GM21619 (cell line): ENCODE measurements around the gene FHAD1.

Experiments
- ATAC-seq: cut with Tn5 transposase; IDR thresholded peaks from one replicate; pipeline ENCODE4 v1.9.1; 2021; ENCODE audit not compliant: unreplicated experiment

The FHAD1 gene

DNA sequence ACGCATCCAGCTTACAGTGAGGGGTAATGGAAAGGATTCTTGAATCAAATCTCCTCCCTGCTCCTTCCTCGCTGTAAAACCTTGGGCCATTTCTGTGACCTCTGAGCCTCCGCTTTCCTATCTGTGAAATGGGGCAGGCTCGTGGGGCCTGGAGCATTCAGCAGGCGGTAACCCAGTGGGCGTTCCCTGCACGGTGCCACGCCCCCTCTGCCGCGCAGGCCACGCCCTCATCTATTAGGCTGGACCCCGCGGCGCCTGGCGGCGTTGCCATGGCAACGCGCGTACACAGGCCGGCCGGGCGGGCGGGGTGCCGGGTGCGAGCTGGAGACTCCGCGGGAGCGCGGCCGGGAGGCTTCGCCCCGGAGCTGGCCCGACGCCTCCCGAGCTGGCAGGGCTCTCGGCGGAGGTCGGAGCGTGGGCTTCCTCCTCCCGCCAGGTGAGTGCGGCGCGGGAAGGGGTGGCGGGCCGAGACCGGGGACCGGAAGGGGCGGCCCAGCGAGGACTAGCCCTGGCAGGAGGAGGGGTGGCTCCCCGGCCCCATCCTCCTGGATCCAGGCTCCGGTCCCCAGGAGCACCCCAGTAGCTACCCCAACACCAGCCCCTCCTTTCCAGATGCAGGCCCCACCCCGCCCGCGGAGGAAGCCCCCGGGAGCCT lies at the start of gene FHAD1:
Gene FHAD1 (plus strand): TSS at position 264 of the 655 bp plus-strand sequence. CDS start 4,562 bp downstream, outside the sequence.
- ATAC-seq, result no peak

DNA sequence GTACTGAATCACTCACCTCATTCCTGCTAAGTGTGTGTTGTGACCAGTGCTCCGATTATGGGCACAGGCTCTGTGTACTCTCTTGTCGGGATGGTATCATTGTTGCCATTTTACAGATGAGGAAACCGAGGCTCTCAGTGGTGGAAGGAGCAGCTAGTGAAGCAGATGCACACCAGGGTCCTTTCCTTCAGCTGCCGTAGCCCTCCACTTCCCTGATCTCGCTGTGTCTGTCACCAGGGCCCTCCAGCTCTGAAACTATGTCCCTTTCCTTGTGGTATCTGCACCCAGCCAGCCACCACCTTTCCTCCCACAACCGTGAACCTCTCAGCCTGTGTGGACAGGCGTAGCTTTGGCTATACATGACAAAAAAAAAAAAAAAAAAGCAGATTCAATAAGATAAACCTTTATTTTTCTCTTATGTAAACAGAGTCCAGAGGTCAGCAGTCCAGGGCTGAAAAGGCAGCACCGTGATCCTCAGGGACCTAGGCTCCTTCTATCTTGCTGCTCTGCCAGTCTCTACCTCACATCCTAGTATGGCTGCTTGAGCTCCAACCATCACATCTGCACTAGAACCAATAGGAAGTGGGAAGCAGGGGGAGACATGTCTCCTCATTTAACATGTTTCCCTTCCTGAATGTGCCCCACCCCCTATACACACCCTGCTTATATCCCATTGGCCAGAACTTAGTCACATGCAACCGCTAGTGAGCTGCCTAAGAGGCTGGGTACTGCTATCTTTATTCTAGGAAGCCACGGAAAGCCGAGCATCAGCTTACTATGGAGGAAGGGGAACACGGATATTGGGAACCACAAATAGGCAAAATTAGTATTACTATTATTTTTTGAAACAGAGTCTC lies 49.2 kb upstream of the FHAD1 start:
- no peak for ATAC-seq

DNA sequence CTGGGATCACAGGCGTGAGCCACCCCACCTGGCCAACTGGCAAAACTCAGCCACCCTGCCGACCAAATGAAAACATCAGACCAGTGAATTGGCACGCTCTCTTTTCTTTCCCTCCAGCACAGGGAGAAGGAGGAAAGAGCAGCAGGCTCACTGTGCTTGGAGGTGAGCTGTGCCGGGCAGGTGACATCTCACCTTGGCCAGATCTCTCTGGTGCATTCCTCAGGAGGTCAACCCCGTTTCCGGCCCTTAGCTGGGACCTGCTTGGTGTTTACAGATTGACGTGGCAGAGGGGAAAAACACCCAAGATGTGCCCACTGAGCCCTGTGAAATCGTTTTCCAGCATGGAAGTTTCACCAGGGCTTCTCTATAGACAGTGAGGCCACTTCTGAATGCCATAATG lies 48.3 kb upstream of the FHAD1 start:
- ATAC-seq, result no peak

DNA sequence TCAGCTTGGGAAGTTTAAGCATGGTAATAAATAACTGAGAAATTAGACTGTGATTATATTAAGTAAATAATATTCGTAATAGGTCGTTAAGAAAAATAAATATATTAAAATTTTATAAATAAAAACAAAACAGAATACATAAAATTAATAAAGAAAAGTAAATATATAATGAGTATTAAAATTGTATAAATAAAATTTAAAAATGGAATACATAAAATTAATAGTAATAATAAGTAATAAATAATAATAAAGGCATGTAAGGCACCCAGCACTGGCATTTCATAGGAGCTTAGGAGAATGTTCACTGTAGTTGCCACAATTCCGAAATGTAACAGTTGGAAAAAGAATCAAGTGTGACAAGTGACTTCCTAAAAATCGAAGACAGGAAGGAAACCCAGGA lies 45.8 kb upstream of the FHAD1 start:
- no peak for ATAC-seq

DNA sequence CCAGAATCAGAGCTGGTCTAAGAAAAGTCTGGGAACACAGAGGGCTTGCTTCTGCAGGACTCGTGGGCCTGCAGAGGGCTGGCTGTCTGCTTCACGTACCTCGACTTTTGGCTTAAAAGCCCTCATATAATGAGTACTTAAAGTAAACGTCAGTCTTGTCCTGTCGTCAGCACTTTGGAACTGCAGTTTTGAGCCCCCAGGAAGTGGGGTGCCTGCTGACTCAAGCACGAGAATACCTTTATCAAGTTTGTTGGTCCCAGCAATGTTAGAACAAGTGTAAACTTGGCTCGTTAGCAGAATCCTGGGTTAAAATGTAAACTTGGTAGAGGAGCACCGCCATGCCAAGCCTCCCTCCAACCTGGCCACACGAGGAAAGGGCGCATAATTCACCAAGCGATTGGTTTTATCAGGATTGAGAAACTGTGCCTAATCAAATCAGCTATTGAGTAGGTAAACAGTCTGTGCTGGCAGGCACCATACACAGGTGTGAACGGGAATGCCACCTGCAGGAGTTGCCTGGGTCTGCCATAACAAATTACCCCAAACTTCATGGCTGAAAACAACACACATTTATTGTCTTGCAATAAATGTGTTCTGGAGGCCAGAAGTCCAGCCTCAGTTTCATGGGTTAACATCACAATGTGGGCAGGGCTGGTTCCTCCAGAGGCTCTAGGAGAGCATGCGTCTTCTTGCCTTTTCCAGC lies 45.0 kb upstream of the FHAD1 start:
- ATAC-seq, result no peak

DNA sequence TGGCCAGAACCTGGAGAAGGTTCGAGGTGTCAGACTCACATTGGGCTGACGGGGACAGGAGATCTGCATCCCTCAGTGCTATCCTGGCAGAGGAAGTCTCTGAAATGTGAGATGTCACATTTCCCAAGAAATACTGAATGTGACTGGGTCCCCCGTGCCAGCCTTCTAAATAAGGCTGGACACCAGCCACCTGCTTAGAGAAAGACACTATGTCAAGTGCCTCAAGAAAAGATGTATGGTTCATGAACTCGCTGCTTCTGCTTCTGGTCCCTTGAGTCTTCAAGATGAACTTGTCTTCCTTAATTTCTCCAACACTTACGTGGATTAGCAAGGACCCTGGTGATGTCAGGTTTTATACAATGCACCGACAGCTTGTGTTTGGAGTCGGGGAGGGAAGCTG lies 42.1 kb upstream of the FHAD1 start:
- no peak for ATAC-seq

DNA sequence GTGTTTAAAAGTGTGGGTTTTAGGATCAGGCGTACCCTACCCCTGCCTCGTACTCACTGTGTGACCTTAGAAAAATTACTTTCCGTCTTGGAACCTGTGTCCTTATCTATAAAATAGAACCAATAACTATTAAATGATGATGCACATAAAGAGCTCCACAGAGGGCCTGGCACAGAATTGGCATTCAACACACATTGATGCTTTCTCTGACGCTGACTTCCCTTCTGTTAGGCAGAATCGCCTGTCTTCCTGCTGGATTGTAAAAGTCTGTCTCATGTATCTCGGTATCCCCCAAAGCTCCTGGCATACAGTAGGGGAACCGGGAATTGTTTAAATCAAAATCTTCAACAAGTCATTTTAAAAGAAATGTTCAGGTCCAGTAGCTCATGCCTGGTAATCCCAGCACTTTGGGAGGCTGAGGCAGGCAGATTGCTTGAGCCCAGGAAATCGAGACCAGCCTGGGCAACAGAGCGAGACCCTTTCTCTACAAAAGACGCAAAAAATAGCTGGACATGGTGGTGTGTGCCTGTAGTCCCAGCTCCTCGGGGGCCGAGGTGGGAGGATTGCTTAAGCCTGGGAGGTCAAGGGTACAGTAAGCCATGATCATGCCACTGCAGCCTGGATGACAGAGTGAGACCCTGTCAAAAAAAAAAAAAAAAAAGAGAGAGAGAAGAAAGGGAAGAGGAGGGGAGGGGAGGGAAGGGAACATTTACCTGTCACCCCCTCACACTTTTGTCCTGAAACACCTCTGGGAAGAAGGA lies 41.3 kb upstream of the FHAD1 start:
- ATAC-seq, result no peak

DNA sequence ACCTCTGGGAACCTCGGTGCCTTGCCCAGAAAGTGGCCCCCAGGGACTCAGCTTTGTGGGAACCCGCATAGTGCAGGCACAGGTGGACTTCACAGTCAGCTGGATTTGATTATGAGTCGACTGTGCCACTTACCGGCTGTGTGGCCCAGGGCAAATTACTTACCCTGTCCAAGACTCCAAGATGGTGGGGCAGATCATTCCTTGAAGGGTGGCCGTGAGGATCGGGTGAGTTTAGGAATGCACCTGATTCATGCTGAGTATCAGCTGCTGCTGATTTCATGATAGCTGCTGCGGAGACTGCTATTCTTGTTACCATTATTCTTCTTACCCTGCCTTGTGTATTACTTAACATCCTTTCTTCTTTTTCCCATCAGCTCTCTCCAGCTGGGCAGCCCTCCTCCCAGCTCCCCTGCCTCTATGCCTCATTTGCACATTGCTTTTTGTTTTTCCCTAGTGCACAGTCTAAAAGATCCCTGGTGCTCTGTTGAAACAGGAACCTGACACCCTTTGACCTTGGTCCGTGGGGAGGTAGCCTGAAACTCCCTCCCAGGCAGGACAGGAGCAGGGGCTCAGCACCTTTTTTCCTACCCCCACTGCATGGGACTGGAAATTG lies 40.5 kb upstream of the FHAD1 start:
- no peak for ATAC-seq

DNA sequence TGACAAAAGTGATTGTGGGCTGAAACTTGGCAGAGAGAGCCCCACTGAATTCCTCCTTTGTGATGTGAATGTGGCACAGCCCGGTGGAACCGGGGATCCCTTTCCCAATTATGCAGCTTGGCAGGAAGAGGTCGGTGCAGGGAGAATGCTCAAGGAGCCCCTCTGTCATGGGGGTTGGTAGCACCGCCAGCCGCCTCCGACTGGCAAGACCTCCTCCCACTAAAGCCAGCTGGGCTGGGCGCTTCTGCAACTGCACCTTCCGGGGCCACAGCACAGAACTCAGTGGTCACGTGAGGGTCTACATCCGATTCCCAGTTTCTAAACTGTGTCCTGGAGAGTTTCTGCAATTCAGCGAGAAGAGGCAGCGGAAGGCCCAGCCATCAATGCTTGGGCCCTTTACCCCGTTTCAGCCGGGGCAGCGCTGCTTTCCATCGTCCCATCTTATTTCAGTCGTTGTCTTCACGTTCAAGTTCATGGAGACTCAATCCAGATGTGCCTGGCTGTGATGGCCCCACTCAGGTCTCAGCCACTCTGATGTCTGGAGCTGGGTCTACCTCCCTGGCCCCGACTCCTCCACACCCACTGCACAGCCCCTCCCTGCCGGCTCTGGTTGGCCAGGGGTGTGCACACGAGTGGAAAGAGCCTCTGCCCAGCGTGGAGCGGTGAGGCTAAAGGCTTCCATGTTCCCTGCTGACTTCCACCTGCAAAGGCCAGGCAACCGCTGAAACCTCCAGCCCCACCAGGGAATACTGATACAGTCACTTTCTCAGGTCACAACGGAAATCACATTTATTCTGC lies 39.8 kb upstream of the FHAD1 start:
- no peak for ATAC-seq

DNA sequence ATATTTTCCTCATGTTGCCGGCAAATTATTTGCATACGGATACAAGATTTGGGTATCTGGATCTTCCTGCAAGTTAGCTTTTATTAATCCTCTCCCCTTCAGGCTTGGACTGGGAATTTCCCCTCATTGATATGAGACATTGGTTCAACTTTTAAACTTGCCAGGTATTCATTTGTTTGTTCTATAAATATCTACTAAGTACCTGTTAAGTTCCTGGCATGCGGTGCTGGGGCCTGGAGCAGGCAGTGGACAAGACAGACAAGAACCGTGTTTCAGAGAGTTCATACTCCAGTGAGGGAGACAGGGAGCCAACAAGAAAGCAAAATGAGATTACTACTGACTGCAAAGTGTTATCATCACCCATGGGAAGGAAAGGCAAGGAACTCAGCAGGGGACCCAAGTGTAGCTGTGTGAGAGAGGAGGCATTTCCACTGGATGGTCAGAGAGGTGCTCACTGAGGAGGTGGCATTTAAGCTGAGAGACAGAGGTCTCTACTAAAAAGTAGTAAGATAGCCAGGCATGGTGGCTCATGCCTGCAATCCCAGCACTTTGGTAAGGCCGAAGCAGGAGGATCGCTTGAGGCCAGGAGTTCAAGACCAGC lies 39.1 kb upstream of the FHAD1 start:
- no peak for ATAC-seq

DNA sequence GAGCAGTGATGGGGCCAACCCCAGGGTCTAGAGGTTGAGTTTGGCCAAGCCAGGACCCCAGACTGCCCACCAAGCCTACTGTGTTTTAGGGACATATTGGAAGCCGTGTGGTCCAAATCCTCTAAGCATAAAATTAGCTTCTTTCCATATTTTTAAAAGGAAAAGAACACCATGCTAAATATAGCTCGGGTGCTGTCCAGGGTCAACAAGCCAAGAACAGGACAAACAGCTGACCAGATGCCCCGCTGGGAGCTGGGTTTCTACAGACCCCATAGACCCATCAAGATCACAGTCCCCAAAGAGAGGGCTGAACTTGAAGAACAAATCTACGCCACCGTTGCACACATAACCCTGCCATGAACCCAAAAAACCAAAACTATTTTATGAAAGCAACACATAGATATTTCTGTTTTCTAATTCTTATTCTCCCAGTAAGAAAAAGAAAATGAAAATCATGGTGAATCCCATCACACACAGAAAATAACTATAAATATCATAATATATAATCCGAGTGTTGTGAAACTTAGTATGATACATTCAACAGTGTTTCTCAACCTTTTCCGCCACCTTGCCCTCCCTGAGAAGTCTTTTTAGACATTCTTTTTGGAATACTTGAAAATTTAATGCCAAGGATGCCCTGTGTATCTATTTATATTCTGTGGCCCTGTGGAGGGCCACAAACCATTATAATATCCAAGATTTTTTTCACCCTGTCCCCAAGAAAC lies 36.2 kb upstream of the FHAD1 start:
- ATAC-seq, result no peak

DNA sequence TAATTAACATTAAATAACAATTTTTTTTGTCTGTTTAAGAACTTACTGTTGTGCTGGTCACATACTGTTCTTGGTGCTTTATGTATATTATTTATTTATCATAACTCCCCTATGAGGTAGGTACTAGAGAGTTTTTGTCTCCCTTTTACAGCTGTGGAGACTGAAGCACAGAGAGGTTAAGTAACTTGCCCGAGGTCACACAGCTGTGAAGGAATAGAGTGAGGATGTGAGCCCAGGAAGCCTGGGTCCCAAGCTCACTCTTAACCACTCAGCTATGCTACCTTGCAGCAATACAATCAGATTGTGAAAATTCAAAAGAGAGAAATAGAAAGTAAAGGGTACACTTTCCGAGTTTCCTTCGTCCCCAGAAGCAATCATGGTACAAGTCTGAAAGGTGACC lies 35.6 kb upstream of the FHAD1 start:
- ATAC-seq, result no peak

DNA sequence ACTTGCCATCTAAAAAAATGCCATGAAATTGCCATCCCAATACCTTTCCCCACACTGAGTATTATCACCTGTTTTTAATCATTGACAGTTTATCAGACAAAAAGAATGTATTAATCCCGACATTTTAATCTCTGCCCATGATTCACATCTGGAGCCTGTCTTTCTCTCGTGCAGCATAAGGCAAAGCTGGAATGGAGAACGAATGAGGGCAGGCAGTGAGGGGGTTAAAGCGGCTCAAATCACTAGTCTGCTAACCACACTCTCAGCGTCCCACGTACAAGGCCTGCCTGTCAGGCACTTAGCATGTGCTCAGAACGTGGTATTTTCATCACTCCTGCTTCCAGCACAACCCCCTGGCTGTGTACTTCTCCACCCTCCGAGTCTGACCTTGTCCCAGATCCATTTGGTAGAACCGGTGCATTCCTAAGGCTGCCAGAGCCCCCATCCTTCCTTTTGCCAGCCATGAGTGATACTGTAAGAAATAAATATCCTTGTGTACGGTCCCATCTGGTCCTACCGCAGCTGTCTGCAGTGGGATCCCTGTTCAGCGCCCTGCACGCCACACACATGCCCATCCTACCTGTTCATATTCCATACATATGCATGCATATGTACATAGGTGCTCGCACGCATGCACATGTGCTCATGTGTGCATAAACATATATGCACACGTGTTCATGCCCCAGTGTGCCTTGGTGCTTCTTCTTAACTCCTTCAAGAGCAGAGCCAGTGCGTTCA lies 34.6 kb upstream of the FHAD1 start:
- ATAC-seq, result no peak

DNA sequence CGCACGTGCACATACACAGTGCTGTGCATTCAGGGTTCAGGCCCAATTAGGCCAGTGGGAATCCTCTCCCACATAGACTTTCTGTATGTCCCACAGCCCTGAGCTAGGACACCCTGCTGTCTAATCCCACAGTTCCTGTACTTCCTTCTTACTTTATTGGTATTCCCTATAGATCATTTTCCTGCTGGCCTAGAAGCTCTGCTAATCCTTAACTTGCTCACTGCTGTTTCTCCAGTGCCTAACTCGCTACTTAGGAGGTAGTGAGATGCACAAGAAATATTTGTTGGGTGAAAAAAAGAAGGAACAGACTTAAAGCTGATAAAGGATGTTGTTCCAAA lies 34.1 kb upstream of the FHAD1 start:
- no peak for ATAC-seq

DNA sequence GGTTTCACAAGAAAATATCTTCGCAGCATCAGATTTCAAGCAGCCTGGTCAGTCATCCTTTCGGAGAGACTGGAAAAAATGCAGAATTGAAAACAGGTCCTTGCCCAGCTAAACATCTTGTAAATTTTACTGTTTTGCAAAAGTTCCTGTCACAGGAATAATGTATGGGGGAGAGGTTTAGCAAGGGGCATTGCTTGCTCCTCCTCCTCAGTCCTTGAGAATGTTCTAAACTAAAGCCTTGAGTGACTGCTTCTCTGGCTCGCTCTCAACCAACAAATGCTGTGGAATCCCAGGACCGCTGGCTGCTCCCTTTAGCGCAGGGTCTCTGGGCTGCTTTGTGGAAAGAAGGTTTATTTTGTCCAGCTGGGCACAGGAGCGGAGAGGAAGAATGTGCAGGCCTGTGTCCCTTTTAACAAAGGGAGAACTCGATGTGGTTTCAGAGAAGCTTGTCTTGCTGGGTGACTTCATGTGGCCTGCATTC lies 33.6 kb upstream of the FHAD1 start:
- ATAC-seq, result no peak

DNA sequence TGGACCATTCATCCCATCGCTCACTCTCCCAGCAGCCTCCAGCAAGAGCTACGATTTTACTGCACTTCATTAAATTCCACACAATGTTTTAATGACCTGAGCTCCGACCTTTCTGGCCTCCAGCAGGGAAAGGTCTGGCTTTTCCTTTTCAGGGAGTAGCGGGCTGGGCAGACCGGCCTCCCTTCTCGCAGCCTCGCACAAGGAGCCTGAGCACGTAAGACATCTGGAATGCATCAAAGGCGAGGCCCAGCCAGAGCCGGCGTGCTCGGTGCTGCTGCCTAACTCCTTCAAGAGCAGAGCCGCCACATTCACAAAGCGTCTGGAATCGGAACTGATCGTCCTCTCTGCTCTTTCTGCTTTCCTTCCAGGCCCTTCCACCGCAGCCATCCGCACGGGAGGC lies 32.5 kb upstream of the FHAD1 start:
- ATAC-seq, result no peak

DNA sequence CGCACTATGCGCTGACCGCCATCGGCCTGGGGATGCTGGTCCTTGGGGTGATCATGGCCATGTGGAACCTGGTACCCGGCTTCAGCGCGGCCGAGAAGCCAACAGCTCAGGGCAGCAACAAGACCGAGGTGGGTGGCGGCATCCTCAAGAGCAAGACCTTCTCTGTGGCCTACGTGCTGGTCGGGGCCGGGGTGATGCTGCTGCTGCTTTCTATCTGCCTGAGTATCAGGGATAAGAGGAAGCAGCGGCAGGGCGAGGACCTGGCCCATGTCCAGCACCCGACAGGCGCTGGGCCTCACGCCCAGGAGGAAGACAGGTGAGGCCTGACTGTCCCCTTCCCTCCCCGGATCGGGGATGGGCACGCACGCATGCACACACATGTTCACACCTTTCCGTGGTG lies 31.9 kb upstream of the FHAD1 start:
- ATAC-seq, result no peak

DNA sequence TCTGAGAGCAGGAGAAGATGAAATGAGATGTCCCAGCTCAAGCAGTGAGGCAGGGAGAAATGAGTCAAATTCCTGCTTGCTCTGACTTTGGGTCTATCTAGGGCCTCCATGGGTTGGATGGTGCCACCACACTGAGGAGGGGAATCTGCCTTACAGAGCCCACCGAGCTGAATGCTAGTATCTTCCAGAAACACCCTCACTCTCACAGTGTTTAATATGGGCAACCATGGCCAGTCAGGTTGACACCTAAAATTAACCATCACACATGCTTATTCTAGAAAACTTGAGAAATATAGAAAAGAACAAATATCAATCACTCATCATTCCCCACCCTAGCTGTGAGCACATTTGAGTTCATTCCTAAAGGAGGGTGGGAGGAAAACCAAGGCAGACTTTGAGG lies 29.4 kb upstream of the FHAD1 start:
- ATAC-seq, result no peak
